GM18505 (cell line): ENCODE results near the gene ZIC2.

ENCODE experiments used
- ATAC-seq: cut with Tn5 transposase; IDR thresholded peaks from one replicate; pipeline ENCODE4 v1.9.1; 2021; ENCODE audit not compliant: unreplicated experiment
- POLR2A ChIP-seq: IDR thresholded peaks from 4 replicates; pipeline ENCODE4 v1.6.1; 2011; ENCODE audit warnings: borderline replicate concordance; ENCODE audit not compliant: insufficient read depth, insufficient read length; ENCODE audit errors: extremely low read depth

The ZIC2 gene

GRCh38 chr13:99982036-99982730, 599 bp downstream of the ZIC2 start:
- no peak for TF ChIP-seq POLR2A
- no peak for ATAC-seq

GRCh38 chr13:99982731-99983498, 1.3 kb downstream of the ZIC2 start:
- TF ChIP-seq POLR2A, result no peak
- no peak for ATAC-seq

DNA sequence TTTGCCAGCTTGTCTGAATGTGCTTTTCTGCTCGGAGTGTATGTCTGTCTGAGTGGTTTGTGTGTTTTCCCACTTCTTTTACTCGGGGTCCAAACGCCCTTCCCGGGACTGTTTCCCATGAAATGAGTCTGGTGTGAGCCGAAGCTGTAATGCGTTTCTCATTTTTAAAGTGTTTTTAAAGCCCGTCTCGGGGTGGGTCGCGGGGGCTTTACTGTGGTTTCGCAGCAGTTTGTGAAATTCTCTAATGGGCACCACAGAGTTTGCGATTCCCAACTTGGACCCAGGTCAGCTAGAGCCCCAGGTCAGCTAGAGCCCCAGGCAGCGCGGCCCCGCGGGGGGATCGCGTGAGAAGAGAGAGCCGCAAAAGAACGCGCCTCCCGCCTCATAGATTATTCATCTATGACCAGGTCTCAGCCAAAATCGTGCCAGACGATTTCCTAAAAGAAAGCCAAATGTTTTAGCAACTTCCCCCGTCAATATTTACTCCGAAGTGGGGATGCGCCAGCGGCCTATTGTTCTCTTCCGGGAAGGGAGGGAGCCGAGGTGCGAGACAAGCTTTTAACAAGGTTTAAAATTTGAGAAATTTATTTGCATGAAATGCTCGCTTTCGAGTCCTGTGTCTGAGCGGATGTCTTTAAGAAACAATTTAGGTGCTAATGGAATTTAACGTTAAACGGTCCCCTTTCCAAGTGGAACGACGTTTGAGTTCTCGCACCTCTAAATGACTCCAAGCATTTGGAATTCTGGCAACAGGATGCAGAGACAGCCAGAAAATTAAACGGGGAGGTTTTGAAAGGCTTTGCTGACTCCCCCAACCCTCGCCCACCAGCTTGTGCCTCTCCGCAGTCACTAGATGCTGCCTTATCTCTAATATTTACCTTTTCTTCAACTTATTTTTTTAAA, 2.2 kb downstream of the ZIC2 start:
- no peak for ATAC-seq
- TF ChIP-seq POLR2A, result no peak

DNA sequence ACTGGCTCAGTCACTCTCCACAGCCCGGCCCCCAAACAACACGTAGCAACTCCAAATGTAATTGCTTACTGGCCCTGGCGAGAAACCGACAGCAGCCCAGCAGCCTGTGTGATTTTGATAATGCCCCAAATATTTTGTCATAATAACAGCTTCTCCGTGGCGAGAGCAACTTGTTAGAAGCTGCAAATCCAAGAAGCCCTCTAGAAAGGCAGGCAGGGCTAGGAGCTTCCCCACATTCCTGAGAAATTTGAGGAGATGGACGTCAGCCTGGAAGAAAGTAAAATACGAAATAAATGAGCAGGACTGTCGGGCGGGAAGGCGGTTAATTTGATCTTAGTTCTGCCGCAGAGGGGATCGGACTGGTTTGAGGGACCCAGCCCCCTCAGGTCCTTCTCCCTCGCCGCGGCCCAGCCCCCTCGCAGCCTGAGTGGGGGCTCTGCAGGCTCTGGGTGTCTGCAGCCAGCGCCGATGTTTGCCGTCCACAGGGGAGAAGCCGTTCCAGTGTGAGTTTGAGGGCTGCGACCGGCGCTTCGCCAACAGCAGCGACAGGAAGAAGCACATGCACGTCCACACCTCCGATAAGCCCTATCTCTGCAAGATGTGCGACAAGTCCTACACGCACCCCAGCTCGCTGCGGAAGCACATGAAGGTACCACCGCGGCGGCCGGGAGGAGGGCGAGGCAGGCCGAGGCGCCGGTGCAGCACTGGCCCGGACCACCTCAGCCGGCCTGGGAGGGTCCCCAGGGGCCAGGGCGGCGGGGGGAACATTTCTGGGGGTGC, 3.1 kb downstream of the ZIC2 start:
- no peak for TF ChIP-seq POLR2A
- ATAC-seq, result no peak

DNA sequence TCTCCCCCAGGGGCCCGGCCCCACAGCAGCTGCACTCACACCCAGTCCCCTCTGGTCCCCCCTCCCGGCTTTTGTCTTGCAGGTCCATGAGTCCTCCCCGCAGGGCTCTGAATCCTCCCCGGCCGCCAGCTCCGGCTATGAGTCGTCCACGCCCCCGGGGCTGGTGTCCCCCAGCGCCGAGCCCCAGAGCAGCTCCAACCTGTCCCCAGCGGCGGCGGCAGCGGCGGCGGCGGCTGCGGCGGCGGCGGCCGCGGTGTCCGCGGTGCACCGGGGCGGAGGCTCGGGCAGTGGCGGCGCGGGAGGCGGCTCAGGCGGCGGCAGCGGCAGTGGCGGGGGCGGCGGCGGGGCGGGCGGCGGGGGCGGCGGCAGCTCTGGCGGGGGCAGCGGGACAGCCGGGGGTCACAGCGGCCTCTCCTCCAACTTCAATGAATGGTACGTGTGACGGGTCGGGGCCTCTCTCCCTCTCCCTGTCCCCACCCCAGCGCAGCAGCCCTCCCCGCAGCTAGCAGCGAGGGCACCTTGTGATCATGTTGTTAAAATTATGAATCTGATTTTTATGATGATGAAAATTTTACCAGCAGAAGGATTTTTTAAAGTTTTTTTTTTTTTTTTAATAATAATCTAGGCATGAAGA, 3.8 kb downstream of the ZIC2 start:
- TF ChIP-seq POLR2A, result no peak
- no peak for ATAC-seq

DNA sequence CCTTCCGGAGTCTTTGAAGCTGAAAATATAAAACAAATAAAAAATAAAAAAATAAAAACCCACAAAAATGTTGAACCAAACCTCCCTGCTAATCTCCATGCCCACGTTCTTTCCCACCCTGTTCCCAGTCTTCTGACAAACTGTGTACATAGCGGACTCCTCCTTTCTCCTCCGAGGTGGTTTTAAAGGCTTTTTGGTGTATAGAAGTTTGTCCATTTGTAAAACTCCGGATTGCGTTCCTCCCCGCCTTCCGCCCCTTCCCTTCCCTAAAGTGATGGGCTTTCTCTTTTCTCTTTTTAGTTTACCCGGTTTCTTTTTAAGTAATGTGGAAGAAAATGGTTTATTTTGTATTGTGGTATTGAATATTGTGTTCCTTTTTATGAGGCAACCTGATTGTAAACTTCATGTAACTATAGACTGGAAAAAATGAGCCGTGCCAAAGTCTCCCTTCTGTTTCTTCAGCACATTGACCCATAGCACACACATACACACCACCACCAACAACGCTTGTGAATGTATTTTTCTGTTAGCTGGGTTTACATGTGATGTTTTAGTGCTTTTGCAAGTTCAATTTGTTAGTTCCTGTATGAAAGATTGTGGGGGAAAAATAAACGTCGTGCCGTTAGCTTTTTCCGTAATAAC, 4.4 kb downstream of the ZIC2 start:
- TF ChIP-seq POLR2A, result no peak
- no peak for ATAC-seq

DNA sequence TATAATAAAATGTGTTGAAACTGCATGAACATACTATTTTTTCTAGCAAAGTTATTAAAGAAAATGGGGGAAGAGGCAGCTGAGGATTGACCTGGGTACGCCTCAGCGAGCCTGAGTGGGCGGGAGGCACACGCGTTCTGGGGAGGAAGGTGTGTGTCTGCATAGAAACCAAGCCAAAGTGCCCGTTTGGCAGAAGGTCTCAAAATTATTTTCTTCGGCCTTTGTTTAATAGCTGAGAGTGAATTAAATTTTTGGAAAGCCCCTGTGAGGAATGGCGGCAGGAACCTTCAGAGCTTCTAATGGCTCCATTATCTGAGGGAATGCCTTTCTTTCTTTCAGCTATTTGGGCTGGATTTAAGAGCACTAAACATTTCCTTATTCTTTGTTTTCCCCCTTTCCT, 5.2 kb downstream of the ZIC2 start:
- TF ChIP-seq POLR2A, result no peak
- ATAC-seq, result no peak

DNA sequence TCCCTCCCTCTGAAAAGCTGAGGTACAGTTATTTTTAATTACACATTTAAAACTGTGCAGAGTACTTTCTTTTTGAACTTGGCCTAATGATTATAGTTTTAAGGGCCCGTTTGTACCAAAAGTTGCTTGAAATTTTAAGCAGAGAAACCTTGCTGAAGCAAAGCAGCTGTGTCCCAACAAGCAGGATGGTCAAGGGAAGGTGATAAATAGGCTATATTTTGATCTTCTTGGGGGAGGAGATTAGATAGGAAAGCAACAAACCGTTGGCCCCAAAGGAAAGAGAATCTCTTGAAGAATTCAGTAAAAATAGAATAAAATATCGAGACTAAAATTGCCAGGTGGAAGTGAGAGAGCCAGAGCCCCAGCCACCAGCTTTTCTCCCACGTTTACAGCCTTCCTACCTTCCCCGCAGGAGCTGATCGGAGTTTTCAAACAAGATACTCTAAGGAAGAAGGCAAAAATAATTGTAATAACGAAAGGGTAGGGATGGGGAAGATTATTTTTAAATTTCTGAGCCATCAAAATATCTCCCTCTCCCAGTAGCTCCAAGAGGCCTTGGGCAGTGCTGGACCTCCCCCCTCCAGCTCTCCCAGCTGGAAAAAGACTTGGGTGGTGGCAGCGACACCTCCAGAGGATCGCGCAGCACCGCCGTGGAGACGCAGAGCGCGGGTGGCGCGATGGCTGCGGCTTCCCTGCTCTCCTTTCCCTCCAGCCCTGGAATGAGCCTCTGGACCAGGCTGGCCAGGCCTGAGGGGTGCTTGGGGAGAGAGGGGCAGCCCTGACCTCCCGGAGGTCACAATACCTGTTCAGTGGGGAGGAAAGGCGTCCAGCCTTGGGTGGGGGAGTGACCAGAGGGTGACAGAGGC, 5.8 kb downstream of the ZIC2 start:
- TF ChIP-seq POLR2A, result no peak
- ATAC-seq, result no peak

GRCh38 chr13:99988529-99989275, 7.1 kb downstream of the ZIC2 start:
- TF ChIP-seq POLR2A, result no peak
- ATAC-seq, result no peak

DNA sequence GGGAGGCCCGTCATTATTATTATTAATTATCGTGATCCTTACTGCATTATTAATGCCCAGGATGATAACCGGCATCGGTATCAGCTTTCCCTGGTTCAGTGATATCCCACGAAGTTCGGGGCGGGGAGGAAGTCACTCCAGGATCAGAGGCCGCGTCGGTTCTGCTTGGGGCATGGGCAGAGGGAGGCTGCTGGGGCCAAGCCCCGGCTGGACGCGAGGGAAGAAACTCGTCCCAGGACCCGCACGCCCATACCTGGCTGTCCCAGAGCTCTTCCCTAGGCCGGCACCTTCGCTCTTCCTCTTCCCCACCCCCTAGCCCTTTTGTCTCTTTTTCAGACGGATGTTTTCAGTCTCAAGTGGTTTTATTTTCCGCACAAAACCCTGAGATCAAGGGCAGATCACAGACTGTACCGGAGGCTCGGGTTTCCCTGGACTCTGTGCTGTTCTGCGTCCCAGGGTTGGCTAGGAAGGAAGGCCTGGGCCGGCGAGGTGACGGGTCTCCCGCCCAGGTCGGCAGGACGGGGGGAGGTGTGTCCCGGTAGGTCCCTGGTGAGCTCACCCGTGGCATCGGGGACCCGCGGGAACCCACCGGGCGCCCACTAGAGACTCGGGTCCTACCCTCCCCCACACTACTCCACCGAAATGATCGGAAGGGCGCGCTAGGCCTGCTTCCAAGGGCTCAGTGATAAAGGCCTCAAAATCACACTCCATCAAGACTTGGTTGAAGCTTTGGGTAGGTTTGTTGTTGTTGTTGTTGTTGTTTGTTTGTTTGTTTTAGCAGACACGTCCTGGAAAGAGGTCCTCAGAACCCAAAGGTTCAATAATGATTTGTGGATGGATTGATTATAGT, 7.9 kb downstream of the ZIC2 start:
- ATAC-seq, result no peak
- no peak for TF ChIP-seq POLR2A
